GM18526 (cell line): ENCODE data around the gene RNF223.

Experiments used
- POLR2A ChIP-seq: IDR thresholded peaks from 3 replicates; pipeline ENCODE4 v1.6.1; 2011; ENCODE audit not compliant: insufficient read length; ENCODE audit errors: extremely low read depth

Gene RNF223

DNA sequence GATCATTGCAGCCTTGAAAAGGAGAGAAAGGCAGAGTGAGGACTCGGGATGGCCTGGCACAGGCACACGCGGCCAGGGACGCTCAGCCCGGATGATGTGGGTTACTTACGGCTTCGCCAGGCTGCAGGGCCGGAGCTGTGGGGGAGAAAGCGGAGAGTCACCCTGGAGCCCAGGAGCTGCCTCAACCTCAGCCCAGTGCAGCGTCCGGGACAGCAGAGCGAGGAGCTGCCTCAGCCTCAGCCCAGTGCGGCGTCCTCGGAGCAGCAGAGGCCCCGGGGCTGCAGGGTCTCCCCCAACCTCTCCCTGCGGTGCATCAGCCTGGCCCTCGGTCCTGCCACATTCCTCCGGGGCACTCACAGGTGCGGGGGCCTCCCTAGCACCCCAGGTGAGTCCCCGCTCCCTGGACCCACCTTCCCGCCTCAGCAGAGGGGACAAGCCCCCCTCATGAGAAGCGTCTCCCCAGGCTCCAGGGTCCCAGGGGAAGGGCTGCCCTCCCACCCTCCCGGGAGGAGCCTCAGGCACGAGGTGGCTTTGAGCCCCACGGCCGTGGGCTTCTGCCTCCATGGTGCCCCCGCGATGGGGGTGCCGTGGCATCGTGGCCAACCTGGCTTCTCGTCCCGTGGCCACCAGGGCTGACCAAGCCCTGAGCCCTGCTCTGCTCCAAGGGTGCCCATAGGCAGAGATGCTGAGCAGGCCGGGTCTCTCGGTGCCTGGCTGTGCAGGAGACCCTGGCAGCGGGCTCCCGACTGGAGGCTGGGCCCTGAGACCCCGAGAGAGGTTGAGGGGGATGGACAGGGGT, 10.5 kb upstream of the RNF223 start:
- no peak for TF ChIP-seq POLR2A

DNA sequence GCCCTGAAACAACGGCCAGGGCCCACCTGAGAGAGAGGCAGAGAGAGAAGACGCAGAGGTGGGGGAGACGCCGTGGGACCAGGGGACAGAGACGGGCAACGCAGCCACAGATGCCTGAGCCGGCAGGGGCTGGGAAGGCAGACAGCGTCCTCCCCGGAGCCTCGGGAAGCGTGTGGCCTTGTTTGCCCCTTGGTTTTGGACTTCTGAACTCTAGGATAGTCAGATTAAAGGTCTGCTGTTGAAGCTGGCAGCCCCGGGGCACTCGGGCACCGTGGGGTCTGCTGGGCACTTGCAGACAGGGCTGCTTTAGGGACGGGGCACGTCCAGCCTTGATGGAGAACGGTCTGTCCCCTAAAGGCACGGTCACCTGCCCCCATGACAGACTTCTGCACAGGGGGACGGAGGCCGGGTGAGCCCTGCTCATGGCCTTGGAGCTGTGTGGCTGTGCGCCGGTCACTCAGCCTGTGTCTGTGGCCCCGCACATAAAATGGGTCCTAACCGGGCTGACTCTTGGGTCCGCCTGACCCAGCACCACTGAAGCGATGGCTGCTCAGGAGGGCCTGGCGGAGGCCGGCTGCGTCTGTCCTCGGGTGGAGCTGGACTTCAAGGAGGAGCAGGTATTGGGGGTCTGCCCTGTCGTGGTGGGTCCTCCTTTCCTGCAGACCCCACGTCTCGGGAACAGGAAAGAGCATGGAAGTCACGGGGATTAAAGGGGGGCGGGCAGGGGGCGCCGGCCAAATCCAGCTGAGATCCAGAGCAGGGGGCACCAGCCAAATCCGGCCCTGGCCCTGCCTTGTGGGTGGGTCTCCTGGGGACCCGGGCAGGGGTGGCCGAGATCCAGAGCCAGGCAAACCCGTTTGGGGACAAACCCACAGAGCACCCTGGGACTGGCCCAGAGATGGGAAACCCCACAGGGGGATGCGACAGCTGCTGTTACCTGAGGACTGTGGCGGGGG, 9.6 kb upstream of the RNF223 start:
- no peak for TF ChIP-seq POLR2A

DNA sequence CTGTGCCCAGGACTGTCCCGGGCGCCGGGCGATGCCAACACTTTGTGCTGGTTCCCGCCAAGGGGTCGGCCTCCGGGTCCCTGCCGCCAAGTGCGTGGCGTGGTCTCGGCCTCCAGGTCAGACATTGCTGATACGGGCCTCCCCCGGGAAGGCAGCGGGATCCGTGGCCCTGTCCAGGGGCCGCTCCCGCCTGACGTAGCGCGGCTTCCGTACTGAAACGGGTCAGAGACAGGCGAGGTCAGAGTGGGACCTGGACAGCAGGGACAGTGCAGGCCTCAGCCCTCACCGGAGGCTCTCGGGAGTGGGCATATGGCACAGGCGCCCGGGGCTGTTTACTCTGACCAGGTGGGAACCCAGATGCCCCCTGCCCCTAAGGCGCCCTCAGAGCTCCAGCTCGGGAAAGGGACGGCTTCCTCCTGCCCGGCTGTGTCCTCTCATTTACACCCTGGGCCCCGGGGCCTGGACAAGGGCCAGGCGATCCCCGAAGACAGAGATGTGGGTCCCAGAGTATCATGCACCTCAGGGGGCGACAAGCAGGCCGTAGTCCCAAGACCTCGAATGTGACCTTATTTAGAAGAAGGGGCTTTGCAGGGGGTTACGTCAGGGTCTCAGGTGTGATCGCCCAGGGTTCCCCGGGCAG, 8.8 kb upstream of the RNF223 start:
- TF ChIP-seq POLR2A = no peak

DNA sequence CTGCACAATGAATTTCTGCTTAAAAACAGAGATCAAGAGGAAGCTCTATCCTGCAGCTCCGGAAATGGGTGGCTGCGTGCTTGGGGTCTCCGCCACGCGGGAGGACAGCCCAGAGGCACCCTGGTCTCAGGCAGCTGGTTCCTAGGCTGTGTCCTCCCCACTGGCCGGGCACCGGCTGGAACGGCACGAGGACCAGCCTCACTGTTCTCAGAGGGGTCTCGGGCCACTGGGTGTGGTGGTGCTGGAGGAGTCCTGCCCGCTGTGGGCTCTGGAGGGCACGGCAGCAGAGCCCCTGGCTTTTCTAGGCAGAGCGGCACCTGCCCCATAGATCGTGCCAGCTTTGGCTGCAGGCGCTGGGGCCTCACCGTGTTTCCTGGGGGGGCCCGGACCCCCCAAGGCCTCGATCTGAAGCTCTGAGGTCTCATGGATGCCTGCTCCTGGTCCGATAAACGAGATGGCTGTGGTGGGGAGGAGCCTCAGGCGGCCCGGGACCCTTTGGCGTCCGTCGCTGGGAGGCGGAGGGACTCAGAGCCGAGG, 8.2 kb upstream of the RNF223 start:
- no peak for TF ChIP-seq POLR2A

DNA sequence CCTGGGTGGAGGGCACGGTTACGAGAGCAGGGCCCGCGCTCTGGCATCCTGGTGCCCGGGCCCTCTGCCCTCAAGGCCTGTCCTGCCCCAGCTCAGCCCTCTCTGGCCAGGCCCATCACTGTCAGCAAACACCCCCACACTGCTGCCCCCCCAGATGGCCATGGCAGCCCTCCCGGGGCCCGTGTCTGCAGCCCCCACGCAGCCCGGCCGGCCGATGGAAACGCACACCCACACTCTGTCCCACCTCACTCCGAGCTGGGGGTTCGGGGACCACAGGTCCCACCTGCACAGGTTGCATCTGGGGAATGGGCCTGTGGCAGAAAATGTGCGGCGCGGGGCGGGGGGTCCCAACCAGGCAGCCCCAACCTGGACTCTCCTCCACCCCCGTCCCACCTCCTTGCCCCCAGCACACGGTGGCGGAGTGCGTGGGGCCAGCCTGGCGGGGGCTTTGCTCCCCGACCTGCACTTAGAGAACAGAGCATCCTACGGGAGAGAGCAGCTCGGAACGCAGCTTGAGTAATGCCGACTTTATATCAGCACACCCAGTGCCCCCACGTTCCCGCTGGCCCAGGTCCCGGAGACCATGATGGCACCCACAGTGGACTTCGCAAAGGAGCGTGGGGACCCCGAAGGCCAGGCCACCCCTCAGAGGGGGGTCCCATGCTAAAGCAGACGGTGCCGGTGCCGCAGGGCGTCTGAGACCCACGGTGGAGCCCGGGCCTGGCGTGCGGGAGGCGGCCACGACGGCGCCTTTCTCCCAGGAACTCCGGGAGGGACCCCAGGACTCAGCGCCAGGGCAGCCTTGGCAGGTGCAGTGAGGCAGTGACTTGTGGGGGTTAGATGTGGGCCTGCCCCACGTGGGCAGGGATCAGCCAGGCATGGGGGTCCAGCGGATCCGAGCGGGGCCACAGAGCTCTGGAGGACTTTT, 7.5 kb upstream of the RNF223 start:
- no peak for TF ChIP-seq POLR2A

DNA sequence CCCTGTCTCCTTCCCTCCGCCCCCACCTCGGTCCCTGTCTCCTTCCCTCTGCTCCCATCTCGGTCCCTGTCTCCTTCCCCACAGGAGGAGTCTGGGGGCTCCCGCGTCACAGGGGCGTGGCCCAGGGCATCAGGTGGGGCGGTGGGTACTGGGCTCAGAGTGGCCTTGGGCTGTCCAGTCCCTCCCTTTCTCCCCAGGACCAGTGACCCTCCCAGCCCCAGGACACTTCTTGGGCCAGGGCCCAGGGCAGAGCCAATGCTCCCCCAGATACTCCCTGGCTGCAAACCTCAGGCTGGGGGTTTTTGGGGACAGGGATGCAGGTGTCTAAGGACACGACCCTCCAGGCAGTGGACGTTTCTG, 6.8 kb upstream of the RNF223 start:
- TF ChIP-seq POLR2A = no peak

DNA sequence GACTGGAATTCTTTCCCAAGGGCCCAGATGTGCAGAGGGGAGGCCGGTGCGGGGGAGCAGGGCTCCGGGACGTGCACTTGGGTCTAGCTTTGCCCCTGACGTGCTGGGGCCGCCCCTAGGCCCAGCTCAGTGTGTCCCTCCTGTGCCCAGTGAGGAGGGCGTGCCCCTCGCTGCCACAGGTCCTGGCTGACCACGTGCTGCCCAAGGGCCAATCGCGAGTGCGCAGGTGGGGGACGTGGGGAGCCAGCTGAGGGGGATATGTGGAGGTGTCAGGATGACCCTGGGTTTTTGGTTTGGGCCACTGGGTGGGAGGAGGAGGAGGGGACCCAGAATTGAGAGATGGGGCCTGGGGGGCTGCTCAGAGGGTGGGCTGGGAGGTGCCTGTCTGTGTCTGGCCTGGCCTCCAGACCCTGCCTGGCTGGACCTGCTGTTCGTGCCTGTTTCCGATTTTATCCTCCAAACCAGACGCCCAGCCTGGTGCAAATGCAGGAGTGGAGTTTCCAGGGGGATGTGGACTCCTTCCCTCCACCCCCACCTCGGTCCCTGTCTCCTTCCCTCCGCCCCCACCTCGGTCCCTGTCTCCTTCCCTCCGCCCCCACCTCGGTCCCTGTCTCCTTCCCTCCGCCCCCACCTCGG, 6.1 kb upstream of the RNF223 start:
- TF ChIP-seq POLR2A = no peak

DNA sequence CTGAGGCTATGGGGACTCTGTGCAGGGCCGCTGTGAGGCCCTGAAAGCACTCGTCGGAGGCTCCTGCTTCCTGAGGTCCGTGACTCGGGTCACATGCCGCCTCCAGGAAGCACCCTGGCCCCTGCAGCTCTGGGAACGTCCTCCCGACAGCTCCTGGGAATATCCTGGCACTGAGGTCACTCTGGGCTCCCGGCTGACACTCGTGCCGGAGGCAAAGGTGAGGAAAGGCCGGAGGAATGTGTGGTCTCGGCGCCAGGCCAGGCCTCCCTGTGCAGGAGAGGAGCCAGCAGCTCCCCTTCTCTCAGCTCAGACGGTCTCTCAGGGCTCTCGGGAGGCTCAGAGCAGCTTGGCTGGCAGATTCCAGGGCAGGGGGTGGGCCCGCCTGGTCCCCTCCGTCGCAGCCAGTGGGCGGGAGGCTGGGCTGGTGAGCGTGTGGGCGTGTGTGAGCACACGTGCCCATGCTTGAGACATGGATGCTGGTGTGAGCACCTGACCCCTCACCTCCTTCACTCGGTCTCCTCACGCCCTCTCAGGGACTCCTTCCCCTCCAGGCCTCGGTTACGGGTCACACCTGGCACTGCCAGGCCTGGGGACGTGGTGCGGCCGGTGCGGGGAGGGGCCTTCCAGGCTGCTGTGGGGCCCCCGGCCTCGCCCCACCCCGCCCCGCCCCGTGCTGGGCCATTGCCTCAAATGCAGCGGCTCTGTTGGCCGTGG, 5.5 kb upstream of the RNF223 start:
- no peak for TF ChIP-seq POLR2A

DNA sequence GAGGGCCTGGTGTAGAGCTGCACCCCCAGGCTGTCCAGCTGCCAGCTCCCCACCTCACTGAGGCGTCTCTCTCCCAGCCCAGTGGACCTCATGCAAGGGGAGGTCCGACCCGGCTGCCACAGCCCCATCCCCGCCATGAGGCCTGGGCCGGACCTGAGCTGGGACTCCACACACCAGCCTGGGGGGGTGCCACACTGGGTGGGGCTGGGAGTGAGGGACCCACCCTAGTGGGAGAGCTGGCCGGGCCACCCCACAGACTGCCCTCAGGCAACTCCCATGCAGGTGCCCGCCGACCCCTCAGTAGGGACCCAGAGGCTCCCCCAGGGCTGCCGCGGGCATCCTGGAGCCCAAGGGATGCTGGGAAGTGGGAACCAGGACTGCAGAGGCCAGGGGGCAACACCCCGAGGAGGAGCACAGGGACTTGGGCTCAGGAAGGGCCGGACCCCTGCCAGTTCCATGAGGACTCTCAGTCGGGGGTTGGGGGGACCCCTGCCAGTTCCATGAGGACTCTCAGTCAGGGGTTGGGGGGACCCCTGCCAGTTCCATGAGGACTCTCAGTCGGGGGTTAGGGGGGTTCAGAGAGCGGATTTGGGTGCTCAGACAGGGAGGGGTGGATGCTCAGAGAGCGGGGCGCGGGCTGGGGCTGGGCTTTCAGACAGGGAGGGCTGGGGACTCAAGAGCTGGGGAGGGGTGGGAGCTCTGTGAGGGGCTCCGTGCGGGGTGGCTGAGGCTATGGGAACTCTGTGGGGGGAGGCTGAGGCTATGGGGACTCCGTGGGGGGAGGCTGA, 1.2 kb upstream of the RNF223 start:
- TF ChIP-seq POLR2A = no peak

DNA sequence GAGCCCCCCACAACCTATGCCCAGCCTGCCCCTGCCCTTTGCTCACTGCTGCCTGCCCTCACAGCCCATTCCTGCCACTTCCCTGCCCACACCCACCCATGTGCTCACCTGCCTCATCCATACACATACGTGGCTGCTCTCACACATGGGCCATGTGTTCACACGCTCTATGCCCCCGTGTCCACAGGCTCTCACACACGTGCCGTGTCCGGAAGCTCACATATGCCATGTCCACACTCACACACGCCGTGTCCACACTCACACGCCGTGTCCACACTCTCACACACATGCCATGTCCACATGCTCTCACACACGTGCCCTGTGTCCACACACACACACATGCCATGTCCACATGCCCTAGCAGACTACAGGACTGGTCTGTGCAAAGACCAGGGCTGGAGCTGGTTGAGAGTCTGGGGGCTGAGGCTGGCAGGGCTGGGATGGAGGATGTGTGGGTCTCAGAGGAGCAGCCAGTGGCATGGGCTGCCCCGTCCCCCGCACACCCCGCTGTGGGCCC, 583 bp upstream of the RNF223 start:
- TF ChIP-seq POLR2A = no peak

DNA sequence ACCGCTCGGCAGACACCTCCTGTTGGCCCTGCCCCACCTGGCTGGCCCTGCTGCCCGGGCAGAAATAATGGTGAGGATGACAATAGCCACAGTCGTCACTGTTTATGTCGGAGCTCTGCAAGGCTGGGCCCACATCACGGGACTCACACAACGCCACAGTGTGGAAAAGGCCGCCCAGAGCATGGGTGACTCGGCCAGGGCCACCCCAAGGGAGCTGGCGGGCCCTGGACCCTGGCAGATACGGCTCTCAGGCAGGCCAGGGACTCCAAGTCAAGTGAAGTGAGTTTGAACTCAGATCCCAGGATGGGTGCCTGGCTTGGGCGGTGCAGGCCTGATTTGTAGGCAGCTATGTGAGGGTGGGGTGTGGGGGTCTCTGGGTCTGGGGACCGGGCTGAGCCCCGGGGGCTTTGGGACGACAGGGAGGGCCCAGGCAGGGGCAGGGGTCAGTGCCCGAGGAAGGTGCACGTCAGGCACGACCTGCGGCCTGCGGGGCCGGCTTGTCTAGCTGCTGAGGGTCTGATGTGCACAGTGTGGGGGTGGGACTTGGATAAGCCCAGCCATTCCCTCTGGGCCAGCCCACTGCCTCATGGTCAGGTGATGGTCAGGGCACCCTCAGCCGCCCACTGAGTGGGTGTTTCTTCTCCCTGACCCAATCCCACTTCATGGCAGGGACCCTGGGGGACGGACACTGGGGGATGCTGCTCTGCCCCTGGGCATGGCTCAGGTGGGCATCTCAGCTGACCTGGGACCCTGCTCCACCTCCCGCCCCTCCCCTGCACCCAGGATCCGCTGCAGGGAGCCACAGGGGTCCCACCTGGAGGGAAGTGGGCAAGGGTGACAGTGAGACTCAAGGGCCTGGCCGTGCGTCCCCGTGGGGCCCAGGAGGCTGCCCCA, 1.0 kb downstream of the RNF223 start:
- TF ChIP-seq POLR2A = no peak

DNA sequence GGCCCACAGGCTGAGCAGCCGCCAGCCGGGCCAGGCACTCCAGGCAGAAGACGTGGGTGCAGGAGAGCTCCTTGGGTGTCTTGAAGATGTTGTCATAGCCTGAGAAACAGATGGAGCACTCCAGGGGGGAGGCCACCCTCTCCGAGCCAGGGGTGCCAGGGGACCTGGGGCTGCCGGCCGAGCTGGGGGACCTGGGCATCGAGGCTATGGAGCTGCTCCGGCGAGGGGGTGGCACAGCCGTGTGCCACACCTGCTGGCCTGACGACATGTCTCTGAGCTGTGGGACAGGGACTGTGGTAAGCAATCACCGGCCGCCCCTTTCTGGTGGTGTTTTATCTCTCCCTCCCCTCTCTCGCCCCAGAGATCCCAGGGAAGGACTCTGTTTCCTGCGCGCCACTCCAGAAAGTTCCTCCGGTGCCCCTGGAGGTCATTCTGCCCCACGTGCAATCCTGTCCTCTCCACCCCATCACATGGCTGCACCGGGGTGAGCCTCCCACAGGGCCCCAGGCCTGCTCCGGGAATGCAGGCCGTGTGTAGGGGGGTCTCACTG, 1.7 kb downstream of the RNF223 start:
- TF ChIP-seq POLR2A = no peak
